ENCODE results near the gene RPL14. TPM values are rescaled to one million over a fixed set of nuclear protein-coding genes. Genes with fewer than 3 reads are reported as not detected.
A peak's percentile ranks its signal among the peaks of the same experiment; 100 is the strongest.
"Not testable (repeated sequence)": the region's sequence is repeated elsewhere in the genome, so short reads cannot be mapped to it uniquely, and the experiment has no call there.

RPL14 gene
- total and polyA plus RNA-seq, 8 donors = 1,295 to 1,922 (median 1,799) TPM

DNA sequence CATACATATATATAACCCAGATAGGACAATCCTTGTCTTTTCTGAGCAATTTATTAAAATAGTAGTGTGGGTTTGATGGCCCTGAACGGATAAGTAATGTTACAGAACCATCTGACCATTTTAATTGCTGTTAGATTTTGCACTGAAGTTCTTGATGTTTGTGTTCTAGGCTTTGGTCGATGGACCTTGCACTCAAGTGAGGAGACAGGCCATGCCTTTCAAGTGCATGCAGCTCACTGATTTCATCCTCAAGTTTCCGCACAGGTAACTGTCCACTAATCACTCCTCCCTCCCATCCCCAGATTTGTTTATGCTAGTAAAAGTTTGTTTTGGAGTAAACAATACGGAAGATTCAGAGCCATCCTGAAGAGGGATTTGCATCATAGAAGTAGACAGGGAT, 1.3 kb downstream of the RPL14 start:
- H3K4me3 ChIP-seq = peak overlapping the region; percentile 93 to 95
- no peaks in the 10 kb centered on the region for H3K27me3 ChIP-seq
- H3K27ac ChIP-seq = no peak overlapping the region
- DNase-seq (no peak), ATAC-seq (no peak)
- peaks cover 0 to 52% of the 10 kb centered on the region in 2 donors for H3K36me3 ChIP-seq
- peaks cover 16 to 48% of the 10 kb centered on the region in 2 donors for H3K4me1 ChIP-seq
- H3K9me3 ChIP-seq = no peaks in the 10 kb centered on the region
- intact Hi-C loops (cut with DNase I) = no loop called here
- TF ChIP-seq, protein P1, sequence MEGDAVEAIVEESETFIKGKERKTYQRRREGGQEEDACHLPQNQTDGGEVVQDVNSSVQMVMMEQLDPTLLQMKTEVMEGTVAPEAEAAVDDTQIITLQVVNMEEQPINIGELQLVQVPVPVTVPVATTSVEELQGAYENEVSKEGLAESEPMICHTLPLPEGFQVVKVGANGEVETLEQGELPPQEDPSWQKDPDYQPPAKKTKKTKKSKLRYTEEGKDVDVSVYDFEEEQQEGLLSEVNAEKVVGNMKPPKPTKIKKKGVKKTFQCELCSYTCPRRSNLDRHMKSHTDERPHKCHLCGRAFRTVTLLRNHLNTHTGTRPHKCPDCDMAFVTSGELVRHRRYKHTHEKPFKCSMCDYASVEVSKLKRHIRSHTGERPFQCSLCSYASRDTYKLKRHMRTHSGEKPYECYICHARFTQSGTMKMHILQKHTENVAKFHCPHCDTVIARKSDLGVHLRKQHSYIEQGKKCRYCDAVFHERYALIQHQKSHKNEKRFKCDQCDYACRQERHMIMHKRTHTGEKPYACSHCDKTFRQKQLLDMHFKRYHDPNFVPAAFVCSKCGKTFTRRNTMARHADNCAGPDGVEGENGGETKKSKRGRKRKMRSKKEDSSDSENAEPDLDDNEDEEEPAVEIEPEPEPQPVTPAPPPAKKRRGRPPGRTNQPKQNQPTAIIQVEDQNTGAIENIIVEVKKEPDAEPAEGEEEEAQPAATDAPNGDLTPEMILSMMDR (IDR thresholded peaks at IDR 0.05) = no peak

DNA sequence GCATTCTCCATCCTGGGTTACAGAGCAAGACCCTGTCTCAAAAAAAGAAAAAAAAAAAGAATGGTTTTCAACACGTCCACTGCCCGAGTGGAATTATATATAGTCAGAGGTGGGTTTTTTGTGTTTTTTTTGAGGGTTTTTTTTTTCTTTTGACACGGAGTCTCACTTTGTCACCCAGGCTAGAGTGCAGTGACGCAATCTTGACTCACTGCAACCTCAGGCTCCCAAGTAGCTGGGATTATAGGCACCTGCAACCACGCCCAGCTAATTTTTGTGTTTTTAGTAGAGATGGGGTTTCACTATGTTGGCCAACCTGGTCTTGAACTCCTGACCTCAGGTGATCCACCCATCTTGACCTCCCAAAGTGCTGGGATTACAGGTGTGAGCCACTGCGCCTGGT, 3.3 kb downstream of the RPL14 start:
- H3K36me3 ChIP-seq = peaks cover 0 to 67% of the 10 kb centered on the region in 2 donors
- H3K4me3 ChIP-seq; H3K9me3 ChIP-seq; H3K27me3 ChIP-seq; ATAC-seq; intact Hi-C loops (cut with DNase I); H3K27ac ChIP-seq; DNase-seq: not testable (repeated sequence)
- H3K4me1 ChIP-seq = peaks cover 10 to 41% of the 10 kb centered on the region in 2 donors

DNA sequence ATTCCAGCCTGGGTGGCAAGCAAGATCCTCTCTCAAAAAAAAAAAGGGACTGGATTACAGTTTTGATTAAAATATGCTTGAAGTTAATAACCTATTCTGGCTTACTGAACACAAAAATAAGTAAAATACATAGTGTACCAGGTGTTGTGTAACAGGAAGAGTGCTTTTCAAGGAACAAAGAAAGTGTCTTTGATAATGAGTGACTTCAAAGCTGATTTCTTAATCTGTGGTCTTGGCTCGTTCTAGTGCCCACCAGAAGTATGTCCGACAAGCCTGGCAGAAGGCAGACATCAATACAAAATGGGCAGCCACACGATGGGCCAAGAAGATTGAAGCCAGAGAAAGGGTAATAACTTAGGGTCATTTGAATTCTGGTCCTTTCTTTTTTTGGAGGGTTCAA, 4.0 kb downstream of the RPL14 start:
- TF ChIP-seq, protein P1 (IDR thresholded peaks at IDR 0.05) = no peak
- Histone ChIP-seq H3K9me3 (no peaks in the 10 kb centered on the region), H3K36me3 (peaks cover 0 to 72% of the 10 kb centered on the region in 2 donors), H3K4me3 (no peak overlapping the region), H3K4me1 (peaks cover 10 to 41% of the 10 kb centered on the region in 2 donors), H3K27me3 (no peaks in the 10 kb centered on the region), H3K27ac (no peak overlapping the region)
- ATAC-seq (no peak), DNase-seq (no peak)
- intact Hi-C loops (cut with DNase I) = no loop called here

DNA sequence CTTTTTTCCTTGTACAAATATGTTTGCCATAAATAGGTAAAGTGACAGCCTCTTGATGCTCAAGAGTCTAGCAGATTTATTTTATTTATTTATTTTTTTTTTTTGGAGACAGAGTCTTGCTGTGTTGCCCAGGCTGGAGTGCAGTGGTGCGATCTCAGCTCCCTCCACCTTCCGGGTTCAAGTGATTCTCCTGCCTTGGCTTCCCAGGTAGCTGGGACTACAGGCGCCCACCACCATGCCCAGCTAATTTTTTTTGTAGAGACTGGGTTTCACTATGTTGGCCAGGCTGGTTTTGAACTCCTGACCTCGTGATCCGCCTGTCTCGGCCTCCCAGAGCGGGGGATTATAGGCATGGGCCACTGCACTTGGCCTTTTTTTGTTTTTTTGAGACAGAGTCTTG, 5.7 kb downstream of the RPL14 start:
- H3K4me3 ChIP-seq; H3K9me3 ChIP-seq; H3K27me3 ChIP-seq; intact Hi-C loops (cut with DNase I); DNase-seq; H3K27ac ChIP-seq; ATAC-seq: not testable (repeated sequence)
- peaks cover 0 to 81% of the 10 kb centered on the region in 2 donors for H3K36me3 ChIP-seq
- peaks cover 10 to 33% of the 10 kb centered on the region in 2 donors for H3K4me1 ChIP-seq

DNA sequence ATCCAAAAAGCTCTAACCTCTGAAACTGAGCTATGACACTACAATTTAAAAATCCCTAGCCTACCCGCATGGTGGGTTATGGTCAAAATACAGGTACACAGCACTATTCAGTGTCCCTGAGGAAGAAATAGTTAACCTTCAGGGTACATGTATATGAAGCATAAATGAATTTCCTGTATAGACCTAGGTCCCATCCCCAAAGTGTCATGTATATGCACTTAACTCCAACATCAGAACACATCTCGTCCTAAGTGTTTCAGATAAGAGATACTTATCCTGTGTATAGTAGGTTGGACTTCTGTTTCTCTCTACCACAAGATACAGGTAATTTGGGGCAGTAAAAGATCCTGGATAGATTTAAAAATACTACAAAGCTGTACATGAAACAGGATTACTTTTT, 6.4 kb downstream of the RPL14 start:
- H3K4me1 ChIP-seq = peaks cover 4 to 25% of the 10 kb centered on the region in 2 donors
- intact Hi-C loops (cut with DNase I) = no loop called here
- ATAC-seq = no peak

DNA sequence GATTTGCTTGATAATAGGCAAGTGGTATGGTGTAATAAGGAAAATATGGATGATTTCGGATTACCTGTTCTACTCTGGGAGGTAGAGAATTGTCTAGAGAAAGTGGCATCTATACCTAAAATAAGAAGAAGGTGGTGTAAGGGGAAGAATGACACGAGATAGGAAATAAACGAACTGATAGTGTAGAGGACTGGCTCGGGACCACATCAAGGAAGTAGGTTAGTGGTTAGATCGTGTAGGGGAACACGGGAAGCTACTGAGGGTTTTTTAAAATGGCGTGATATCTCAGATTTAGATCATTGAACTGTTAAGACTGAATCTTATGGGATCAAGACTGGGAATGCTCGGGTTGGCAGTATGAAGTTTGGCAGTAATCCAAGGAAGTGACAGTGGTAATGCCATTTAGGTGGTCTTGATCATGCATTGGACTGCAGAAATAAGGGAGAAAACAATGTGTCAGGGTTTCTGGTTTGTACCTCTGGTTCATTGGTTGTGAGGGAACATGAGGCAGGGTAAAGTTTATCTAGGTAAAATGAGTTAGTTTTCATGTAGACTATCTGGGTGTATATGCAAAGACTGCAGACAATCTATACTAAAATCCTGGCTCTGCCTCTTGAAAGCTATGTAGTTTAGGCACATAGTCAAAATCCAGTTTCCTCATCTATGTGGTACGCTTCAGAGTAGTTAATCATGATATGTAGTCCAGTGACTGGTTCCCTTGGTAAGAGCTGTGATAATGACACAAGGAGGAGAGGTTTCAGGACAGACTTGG, 7.4 kb downstream of the RPL14 start:
- ATAC-seq (no peak), DNase-seq (no peak)
- TF ChIP-seq, protein P1 (IDR thresholded peaks at IDR 0.05) = no peak
- no peak overlapping the region for H3K4me3 ChIP-seq
- H3K4me1 ChIP-seq = peaks cover 0 to 17% of the 10 kb centered on the region in 2 donors
- H3K36me3 ChIP-seq = peaks cover 0 to 68% of the 10 kb centered on the region in 2 donors
- H3K9me3 ChIP-seq = no peaks in the 10 kb centered on the region
- H3K27me3 ChIP-seq = no peaks in the 10 kb centered on the region
- no peak overlapping the region for H3K27ac ChIP-seq
- intact Hi-C loops (cut with DNase I) = no loop called here

More for the DNA sequence above, 6.4 kb downstream of the RPL14 start:
- no peak for DNase-seq
- no peaks in the 10 kb centered on the region for H3K9me3 ChIP-seq
- no peak overlapping the region for H3K27ac ChIP-seq
- TF ChIP-seq, protein P1 (IDR thresholded peaks at IDR 0.05) = no peak
- H3K27me3 ChIP-seq = no peaks in the 10 kb centered on the region
- H3K4me3 ChIP-seq = no peak overlapping the region
- H3K36me3 ChIP-seq = peaks cover 0 to 77% of the 10 kb centered on the region in 2 donors

All from left lung (tissue), 10 donors.